Glutamatergic neuron (in vitro differentiated cells): ENCODE data around the gene ZNF329. TPM values are rescaled to one million over a fixed set of nuclear protein-coding genes. Genes with fewer than 3 reads are reported as not detected.

Source experiments
- DNase-seq: peaks from one replicate; pipeline ENCODE4 v3.0.0; 2022
- H3K27ac Mint-ChIP-seq: one replicate; pipeline ENCODE4 v1.8.0; 2020; ENCODE audit warnings: mild to moderate bottlenecking, mixed read lengths, inconsistent platforms; ENCODE audit not compliant: unreplicated experiment
- H3K27me3 Mint-ChIP-seq: one replicate; pipeline ENCODE4 v1.8.0; 2020; ENCODE audit warnings: mild to moderate bottlenecking, moderate library complexity, mixed read lengths, inconsistent platforms; ENCODE audit not compliant: unreplicated experiment
- H3K36me3 Mint-ChIP-seq: one replicate; pipeline ENCODE4 v1.8.0; 2020; ENCODE audit warnings: mild to moderate bottlenecking, mixed read lengths, inconsistent platforms; ENCODE audit not compliant: unreplicated experiment
- H3K4me1 Mint-ChIP-seq: one replicate; pipeline ENCODE4 v1.8.0; 2020; ENCODE audit warnings: mild to moderate bottlenecking, low read depth, mixed read lengths, inconsistent platforms; ENCODE audit not compliant: unreplicated experiment
- H3K4me3 Mint-ChIP-seq: one replicate; pipeline ENCODE4 v1.8.0; 2020; ENCODE audit warnings: mild to moderate bottlenecking, mixed read lengths, inconsistent platforms; ENCODE audit not compliant: unreplicated experiment
- H3K9me3 Mint-ChIP-seq: one replicate; pipeline ENCODE4 v1.8.0; 2020; ENCODE audit warnings: mild to moderate bottlenecking, moderate library complexity, mixed read lengths, inconsistent platforms; ENCODE audit not compliant: unreplicated experiment
- CTCF ChIP-seq: fragments of 200-600 bp; sonication (generic); IDR thresholded peaks from one replicate; pipeline ENCODE4 v1.5.0; 2021; ENCODE audit not compliant: partially characterized antibody, unreplicated experiment
- total RNA-seq: library from RNA; stranded (reverse); fragmentation: NEBNext Ultra II Directional; extraction: Animal tissue kit (Norgen Biotek cat#: 25700); gene quantifications from one replicate; pipeline ENCODE4 v1.2.1, GENCODE V29; 2021; ENCODE audit not compliant: unreplicated experiment

ZNF329 gene
- total RNA-seq, 1 donor from 2014 or later: 14.1 TPM

GRCh38 chr19:58085348-58085875, 65.2 kb downstream of the ZNF329 start:
- DNase-seq: no peak
- Mint-ChIP-seq H3K9me3 (peaks cover 18% of the 10 kb centered on the region), H3K4me3 (no peak overlapping the region), H3K4me1 (no peaks in the 10 kb centered on the region), H3K27ac (no peak overlapping the region), H3K27me3 (peaks cover 10% of the 10 kb centered on the region), H3K36me3 (peaks cover 20% of the 10 kb centered on the region)
- no peak for TF ChIP-seq CTCF

DNA sequence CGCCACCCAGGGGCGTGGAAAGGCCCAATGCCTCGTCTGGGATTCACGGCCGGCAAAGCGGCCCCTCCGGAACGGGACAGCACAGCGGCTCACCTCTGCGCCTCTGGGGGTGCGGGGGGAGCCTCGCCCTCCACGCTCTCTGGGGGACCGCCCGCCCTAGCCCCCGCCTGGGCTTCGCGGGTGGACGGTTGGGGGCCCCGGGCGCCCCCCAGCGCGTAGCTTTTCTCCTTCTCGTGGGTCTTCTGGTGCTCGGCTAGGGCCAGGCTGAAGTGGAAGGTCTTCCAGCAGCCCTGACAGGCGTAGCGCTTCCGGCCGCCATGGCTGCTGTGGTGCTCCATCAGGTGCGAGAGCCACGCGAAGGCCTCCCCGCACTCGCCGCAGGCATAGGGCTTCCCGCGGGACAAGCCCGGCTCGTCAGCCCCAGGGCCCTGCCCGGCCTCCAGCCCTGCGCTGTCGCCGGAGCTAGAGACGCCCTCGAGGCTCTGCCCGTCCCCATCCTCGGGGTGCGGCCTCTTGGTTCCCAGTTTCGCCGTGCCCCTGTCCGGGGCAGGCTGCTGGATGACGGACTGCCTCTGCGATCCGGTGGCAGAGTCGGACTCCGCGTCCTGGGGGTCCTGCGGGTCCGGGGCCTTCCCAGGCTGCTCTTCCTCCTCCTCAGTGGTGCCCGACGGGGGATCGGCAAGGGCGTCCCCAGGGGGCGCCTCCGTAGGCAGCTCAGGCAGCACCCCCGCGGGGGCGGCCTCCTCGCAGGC, 65.8 kb downstream of the ZNF329 start:
- DNase-seq: no peak
- Mint-ChIP-seq H3K9me3 (peaks cover 18% of the 10 kb centered on the region), H3K27me3 (peaks cover 10% of the 10 kb centered on the region), H3K27ac (no peak overlapping the region), H3K36me3 (peaks cover 24% of the 10 kb centered on the region), H3K4me1 (no peaks in the 10 kb centered on the region), H3K4me3 (no peak overlapping the region)
- TF ChIP-seq CTCF: no peak

DNA sequence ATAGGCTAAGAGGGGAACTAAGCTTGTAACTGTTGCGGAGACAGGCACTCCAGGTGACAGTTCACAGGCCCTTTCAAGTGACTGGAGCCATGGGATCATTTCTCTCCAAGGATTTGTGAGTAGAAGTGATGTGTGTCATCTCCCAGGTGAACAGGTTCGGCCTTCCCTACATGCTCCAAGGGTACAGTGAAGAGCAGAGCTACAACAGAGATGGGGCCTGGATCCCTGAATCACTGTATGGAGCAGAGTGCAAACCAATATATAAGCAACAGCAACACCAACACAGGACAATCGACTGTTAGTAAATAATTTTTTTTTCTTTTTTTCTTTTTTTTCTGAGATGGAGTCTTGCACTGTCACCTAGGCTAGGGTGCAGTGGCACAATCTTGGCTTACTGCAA, 67.6 kb downstream of the ZNF329 start:
- Mint-ChIP-seq H3K36me3 (peaks cover 24% of the 10 kb centered on the region), H3K27ac (no peak overlapping the region), H3K4me1 (no peaks in the 10 kb centered on the region), H3K4me3 (no peak overlapping the region), H3K9me3 (peaks cover 18% of the 10 kb centered on the region), H3K27me3 (peaks cover 9% of the 10 kb centered on the region)
- TF ChIP-seq CTCF: no peak
- no peak for DNase-seq

GRCh38 chr19:58079792-58080191, 70.8 kb downstream of the ZNF329 start:
- peaks cover 8% of the 10 kb centered on the region for H3K27me3 Mint-ChIP-seq
- H3K9me3 Mint-ChIP-seq: peaks cover 20% of the 10 kb centered on the region
- no peak overlapping the region for H3K27ac Mint-ChIP-seq
- DNase-seq: no peak
- no peak for TF ChIP-seq CTCF
- no peak overlapping the region for H3K4me3 Mint-ChIP-seq
- H3K4me1 Mint-ChIP-seq: no peaks in the 10 kb centered on the region
- peaks cover 33% of the 10 kb centered on the region for H3K36me3 Mint-ChIP-seq

Other genes starting within 250 kb of the ZNF329 start
- 23.0 TPM for gene ZNF417, start 234.2 kb downstream of the ZNF329 start, total RNA-seq
- 25.4 TPM for gene ZNF418, start 215.4 kb downstream of the ZNF329 start, total RNA-seq
- gene ZNF256, start 203.1 kb downstream of the ZNF329 start, total RNA-seq: 11.0 TPM
- gene C19orf18, start 176.3 kb downstream of the ZNF329 start, total RNA-seq: 1.6 TPM
- 58.2 TPM for gene ZNF606, start 148.0 kb downstream of the ZNF329 start, total RNA-seq
- gene ZSCAN1, start 116.8 kb downstream of the ZNF329 start, total RNA-seq: 7.7 TPM
- gene ZNF135, start 91.5 kb downstream of the ZNF329 start, total RNA-seq: 16.6 TPM
- 66.7 TPM for gene ZSCAN18, start 52.6 kb downstream of the ZNF329 start, total RNA-seq
- gene ZNF274, start 32.3 kb upstream of the ZNF329 start, total RNA-seq: 42.7 TPM
- gene ZNF544, start 78.1 kb upstream of the ZNF329 start, total RNA-seq: 46.1 TPM
- gene ZNF8, start 128.2 kb upstream of the ZNF329 start, total RNA-seq: 24.8 TPM
- gene ERVK3-1, start 154.6 kb upstream of the ZNF329 start, total RNA-seq: 56.2 TPM
- 4.9 TPM for gene ZSCAN22, start 176.2 kb upstream of the ZNF329 start, total RNA-seq
- gene A1BG, start 202.7 kb upstream of the ZNF329 start, total RNA-seq: 27.3 TPM
- 3.5 TPM for gene ZNF497, start 212.0 kb upstream of the ZNF329 start, total RNA-seq
- gene ZNF837, start 230.2 kb upstream of the ZNF329 start, total RNA-seq: 2.0 TPM
- gene RPS5, start 236.5 kb upstream of the ZNF329 start, total RNA-seq: 571 TPM
- gene RNF225, start 244.9 kb upstream of the ZNF329 start, total RNA-seq: 0.44 TPM